Spleen (tissue), 11 donors: Measurements from ENCODE around the gene GPC2. TPM values are rescaled to one million over a fixed set of nuclear protein-coding genes. Genes with fewer than 3 reads are reported as not detected.

ENCODE experiments used
- DNase-seq: peaks from one replicate; pipeline ENCODE4 v3.0.0-alpha.2; 2020
- H3K27ac ChIP-seq, 8 donors: fragments of 200-600 bp; sonication (generic) in 7 of 8; 1 replicate in 4 of 8; 2 replicates in 4 of 8; pipeline versions ENCODE4 v1.5.0 to v1.8.0; 2016 to 2021; ENCODE audit warnings: inconsistent platforms in 4 of 8, mild to moderate bottlenecking in 4 of 8, moderate library complexity in 1 of 8
- H3K27me3 ChIP-seq, 7 donors: fragments of 200-600 bp; sonication (generic) in 6 of 7; replicated peaks in 1 of 7; 1 replicate in 4 of 7; 2 replicates in 3 of 7; pipeline versions ENCODE4 v1.5.0 to v1.8.0; 2016 to 2021; ENCODE audit warnings: inconsistent platforms in 3 of 7, mild to moderate bottlenecking in 1 of 7
- H3K36me3 ChIP-seq, 6 donors: fragments of 200-600 bp; sonication (generic) in 5 of 6; 1 replicate in 4 of 6; 2 replicates in 2 of 6; pipeline versions ENCODE4 v1.5.0 to v1.8.0; 2016 to 2021; ENCODE audit warnings: inconsistent platforms in 2 of 6
- H3K4me1 ChIP-seq, 6 donors: fragments of 200-600 bp; sonication (generic) in 5 of 6; 1 replicate in 3 of 6; 2 replicates in 3 of 6; pipeline versions ENCODE4 v1.5.0 to v1.8.0; 2016 to 2021; ENCODE audit warnings: inconsistent platforms in 3 of 6
- H3K4me3 ChIP-seq, 8 donors: fragments of 200-600 bp; sonication (generic) in 7 of 8; 1 replicate in 4 of 8; 2 replicates in 4 of 8; pipeline versions ENCODE4 v1.5.0 to v1.8.0; 2016 to 2021; ENCODE audit warnings: inconsistent platforms in 4 of 8, mild to moderate bottlenecking in 4 of 8, moderate library complexity in 2 of 8
- H3K9me3 ChIP-seq, 8 donors: fragments of 200-600 bp; sonication (generic) in 7 of 8; 1 replicate in 4 of 8; 2 replicates in 4 of 8; pipeline versions ENCODE4 v1.5.0 to v1.8.0; 2016 to 2021; ENCODE audit warnings: inconsistent platforms in 4 of 8
- POLR2A ChIP-seq, 3 donors: fragments of 450-650 bp; IDR thresholded peaks; one replicate each; pipeline ENCODE4 v1.5.1; 2017; ENCODE audit warnings: antibody characterized with exemption in 3 of 3, mild to moderate bottlenecking in 1 of 3
- POLR2AphosphoS5 ChIP-seq, 3 donors: sonication (generic); formaldehyde crosslinking; IDR thresholded peaks; one replicate each; pipeline ENCODE4 v1.5.1; 2017; ENCODE audit warnings: antibody characterized with exemption in 3 of 3
- WGBS, 5 donors: extraction: QIAGEN DNeasy Blood & Tissue Kit in 3 of 5; methylation state at CpG; one replicate each; pipeline versions ENCODE4 v1.1.5 to v1.1.7; 2013 to 2018; 5-methylcytosine and 5-hydroxymethylcytosine counted together
- intact Hi-C: fragments of 100-400 bp; cut with DNase I; formaldehyde crosslinking; loops from one replicate; pipeline ENCODE4 v1.15.0; 2023; ENCODE audit warnings: low total_unique reads
- polyA plus RNA-seq, 3 donors: library from polyadenylated mRNA; stranded (reverse); fragments of 200-250 nt; gene quantifications; one replicate each; pipeline ENCODE4 v1.2.1, GENCODE V29; 2013
- total RNA-seq, 7 donors: library from RNA; depleted of rRNA in 3 of 7; stranded (reverse); fragments of >200 nt in 3 of 7; fragmentation: NEBNext Ultra II Directional in 4 of 7; extraction: Animal tissue kit (Norgen Biotek cat#: 25700) in 4 of 7; gene quantifications; one replicate each; pipeline versions ENCODE4 v1.1.0 to v1.2.1, GENCODE V29; 2016 to 2021
- TF ChIP-seq, protein P1 (sequence below), 11 experiments: fragments of 200-600 bp in 7 of 11; fragments of 450-650 bp in 4 of 11; sonication (generic) in 4 of 11; IDR thresholded peaks in 8 of 11; conservative IDR thresholded peaks in 3 of 11; 1 replicate in 7 of 11; 2 replicates in 4 of 11; pipeline versions ENCODE4 v1.4.0 to v1.8.0; 2016 to 2021; ENCODE audit warnings: antibody characterized with exemption in 11 of 11, inconsistent platforms in 4 of 11, mild to moderate bottlenecking in 1 of 11
- donor health status: healthy with polysubstance abuse.
- donor health status: DM: no; HTN: no; CAD: no; lungs with moderate emphysema.
- donor health status: DM: no; HTN: no; CAD: no.
- donor health status: Bipolar disorder and iron deficiency.
- donor health status: healthy.
- donor health status: DM: no; HTN: no; CAD: no.
- donor health status: DM: yes; HTN: yes; CAD: no.

Gene GPC2
- total and polyA plus RNA-seq, 10 donors: 2.1 to 5.3 (median 4.3) TPM

DNA sequence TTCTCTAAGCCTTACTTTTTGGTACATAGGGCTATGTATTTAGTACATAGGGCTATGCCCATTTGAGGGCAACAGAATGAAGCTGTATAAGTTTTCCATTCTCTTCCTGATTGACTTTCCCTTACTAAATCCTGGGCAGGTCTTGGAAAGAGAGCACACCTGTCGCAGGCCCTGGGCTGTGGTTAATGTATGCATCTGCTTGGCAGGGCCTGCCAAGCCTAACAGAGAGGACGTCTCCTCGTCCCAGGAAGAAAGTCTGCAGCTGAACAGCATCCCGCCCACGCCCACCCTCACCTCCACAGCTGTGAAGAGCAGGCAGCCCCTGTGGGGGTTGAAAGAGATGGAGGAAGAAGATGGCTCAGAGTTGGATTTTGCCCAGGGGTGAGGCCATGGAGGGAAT, 33.6 kb upstream of the GPC2 start:
- H3K9me3 ChIP-seq: no peaks in the 10 kb centered on the region
- H3K4me1 ChIP-seq: peaks cover 9 to 77% (median 30%) of the 10 kb centered on the region in 6 donors
- intact Hi-C loops: no loop called here

DNA sequence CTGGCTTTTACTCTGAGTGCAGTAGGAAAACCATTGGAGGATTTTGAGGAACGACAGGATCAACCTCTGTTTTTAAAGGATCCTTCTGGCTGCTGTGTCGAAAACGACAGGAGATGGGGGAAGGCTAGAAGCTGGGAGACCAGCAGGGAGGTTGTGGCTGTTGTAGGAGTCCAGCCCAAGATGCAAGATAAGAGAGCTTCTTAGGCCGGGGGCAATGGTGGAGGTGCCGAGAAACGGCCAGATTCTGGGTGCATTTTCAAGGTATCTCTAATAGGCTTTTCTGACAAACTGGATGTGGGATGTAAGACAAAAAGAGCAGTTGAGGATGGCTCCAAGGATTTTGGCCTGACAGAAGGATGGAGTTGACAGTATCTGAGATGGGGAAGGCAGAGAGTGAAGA, 32.3 kb upstream of the GPC2 start:
- peak; percentile 13 for DNase-seq
- H3K4me1 ChIP-seq: peaks cover 9 to 67% (median 30%) of the 10 kb centered on the region in 6 donors
- H3K27me3 ChIP-seq: no peaks in the 10 kb centered on the region
- TF ChIP-seq POLR2AphosphoS5 (IDR thresholded peaks at IDR 0.05) (no peak), POLR2A (IDR thresholded peaks at IDR 0.05) (no peak)
- TF ChIP-seq, protein P1, sequence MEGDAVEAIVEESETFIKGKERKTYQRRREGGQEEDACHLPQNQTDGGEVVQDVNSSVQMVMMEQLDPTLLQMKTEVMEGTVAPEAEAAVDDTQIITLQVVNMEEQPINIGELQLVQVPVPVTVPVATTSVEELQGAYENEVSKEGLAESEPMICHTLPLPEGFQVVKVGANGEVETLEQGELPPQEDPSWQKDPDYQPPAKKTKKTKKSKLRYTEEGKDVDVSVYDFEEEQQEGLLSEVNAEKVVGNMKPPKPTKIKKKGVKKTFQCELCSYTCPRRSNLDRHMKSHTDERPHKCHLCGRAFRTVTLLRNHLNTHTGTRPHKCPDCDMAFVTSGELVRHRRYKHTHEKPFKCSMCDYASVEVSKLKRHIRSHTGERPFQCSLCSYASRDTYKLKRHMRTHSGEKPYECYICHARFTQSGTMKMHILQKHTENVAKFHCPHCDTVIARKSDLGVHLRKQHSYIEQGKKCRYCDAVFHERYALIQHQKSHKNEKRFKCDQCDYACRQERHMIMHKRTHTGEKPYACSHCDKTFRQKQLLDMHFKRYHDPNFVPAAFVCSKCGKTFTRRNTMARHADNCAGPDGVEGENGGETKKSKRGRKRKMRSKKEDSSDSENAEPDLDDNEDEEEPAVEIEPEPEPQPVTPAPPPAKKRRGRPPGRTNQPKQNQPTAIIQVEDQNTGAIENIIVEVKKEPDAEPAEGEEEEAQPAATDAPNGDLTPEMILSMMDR (IDR thresholded peaks at IDR 0.05 in 8 of 11, conservative IDR thresholded peaks at IDR 0.05 in 3 of 11): no peak
- 64 to 80% (median 75%) methylated on average over 6 of the region's 6 CpGs for WGBS, 5 donors
- no peak overlapping the region for H3K27ac ChIP-seq
- H3K4me3 ChIP-seq: no peak overlapping the region
- intact Hi-C loops: no loop called here
- peaks cover 0 to 26% (median 0%) of the 10 kb centered on the region in 6 donors for H3K36me3 ChIP-seq
- no peaks in the 10 kb centered on the region for H3K9me3 ChIP-seq

More for the DNA sequence above, 33.6 kb upstream of the GPC2 start:
- peaks cover 0 to 19% (median 0%) of the 10 kb centered on the region in 6 donors for H3K36me3 ChIP-seq
- peak overlapping the region in 7 of 8 donors; percentile 19 to 100 (median 49) for H3K27ac ChIP-seq
- H3K4me3 ChIP-seq: peak overlapping the region in 1 of 8 donors; percentile 51
- TF ChIP-seq POLR2AphosphoS5 (IDR thresholded peaks at IDR 0.05): no peak
- no peak for TF ChIP-seq POLR2A (IDR thresholded peaks at IDR 0.05)
- TF ChIP-seq, protein P1 (IDR thresholded peaks at IDR 0.05 in 8 of 11, conservative IDR thresholded peaks at IDR 0.05 in 3 of 11): no peak
- WGBS, 5 donors: 59 to 78% (median 68%) methylated on average over 5 of the region's 5 CpGs
- H3K27me3 ChIP-seq: no peaks in the 10 kb centered on the region
- peak; percentile 73 for DNase-seq

DNA sequence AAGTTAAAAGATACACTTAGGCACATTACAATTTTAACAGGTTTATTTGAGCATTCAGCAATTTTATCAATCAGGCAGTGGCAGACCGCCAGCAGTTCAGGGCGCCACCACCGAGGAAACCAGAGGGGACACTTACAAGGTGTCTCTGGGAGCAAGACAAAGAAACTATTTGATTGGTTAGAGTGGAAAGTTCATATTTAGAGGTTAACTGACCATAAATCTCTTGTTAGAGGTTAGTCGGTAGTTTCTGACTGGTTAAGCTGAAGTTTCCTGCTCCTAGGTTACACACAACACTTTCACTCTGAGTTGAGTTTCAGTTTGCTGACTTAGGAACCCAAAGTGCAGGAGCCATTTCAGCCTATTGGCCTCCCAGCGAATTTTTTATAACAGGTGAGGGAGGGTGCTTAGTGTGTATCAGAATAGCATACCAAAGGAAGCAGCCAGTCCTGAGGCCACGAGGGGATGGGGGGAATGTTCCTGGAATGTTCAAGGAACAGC, 31.8 kb upstream of the GPC2 start:
- Histone ChIP-seq H3K4me1 (peaks cover 9 to 61% (median 30%) of the 10 kb centered on the region in 6 donors), H3K4me3 (no peak overlapping the region), H3K27me3 (no peaks in the 10 kb centered on the region), H3K27ac (peak overlapping the region in 2 of 8 donors; percentile 3 to 44), H3K9me3 (no peaks in the 10 kb centered on the region), H3K36me3 (peaks cover 0 to 26% (median 0%) of the 10 kb centered on the region in 6 donors)
- TF ChIP-seq POLR2AphosphoS5 (IDR thresholded peaks at IDR 0.05): no peak
- TF ChIP-seq, protein P1 (IDR thresholded peaks at IDR 0.05 in 8 of 11, conservative IDR thresholded peaks at IDR 0.05 in 3 of 11): no peak
- TF ChIP-seq POLR2A (IDR thresholded peaks at IDR 0.05): no peak
- DNase-seq: peak; percentile 72
- 45 to 54% (median 48%) methylated on average over 6 of the region's 6 CpGs for WGBS, 5 donors
- intact Hi-C loops: no loop called here

DNA sequence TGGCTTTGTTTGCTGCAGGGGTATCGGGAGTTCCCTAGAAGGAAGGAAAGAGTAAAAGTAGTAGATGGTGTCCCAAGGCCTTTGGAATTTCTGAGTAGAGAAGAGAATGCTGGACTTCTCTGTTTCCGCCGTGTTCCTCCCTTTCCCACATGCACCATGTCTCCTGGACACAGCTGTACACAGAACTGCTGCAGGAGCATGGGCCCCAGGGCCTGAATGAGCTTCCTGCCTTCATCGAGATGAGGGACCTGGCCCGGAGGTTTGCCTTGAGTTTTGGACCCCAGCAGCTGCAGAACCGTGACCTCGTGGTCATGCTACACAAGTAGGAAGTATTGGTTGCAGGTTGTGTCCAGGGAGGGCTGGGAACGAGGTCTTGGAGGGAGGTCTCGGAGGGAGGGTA, 27.3 kb upstream of the GPC2 start:
- Histone ChIP-seq H3K36me3 (peaks cover 0 to 15% (median 0%) of the 10 kb centered on the region in 6 donors), H3K4me3 (no peak overlapping the region), H3K27me3 (no peaks in the 10 kb centered on the region), H3K9me3 (no peaks in the 10 kb centered on the region), H3K4me1 (peaks cover 0 to 32% (median 20%) of the 10 kb centered on the region in 6 donors), H3K27ac (no peak overlapping the region)
- intact Hi-C loops: no loop called here
- TF ChIP-seq, protein P1 (IDR thresholded peaks at IDR 0.05 in 8 of 11, conservative IDR thresholded peaks at IDR 0.05 in 3 of 11): no peak
- TF ChIP-seq POLR2A (IDR thresholded peaks at IDR 0.05): no peak
- TF ChIP-seq POLR2AphosphoS5 (IDR thresholded peaks at IDR 0.05): no peak
- 79 to 84% (median 80%) methylated on average over 9 of the region's 9 CpGs for WGBS, 5 donors
- no peak for DNase-seq
